ENCODE measurements around the gene B4GALT2. TPM values are rescaled to one million over a fixed set of nuclear protein-coding genes. Genes with fewer than 3 reads are reported as not detected.

B4GALT2 gene
- total and polyA plus RNA-seq, 2 of the 8 experiments (the other 6 are each of a cell fraction or from before 2014, with no cell fraction given) = 56.5 to 121 TPM

DNA sequence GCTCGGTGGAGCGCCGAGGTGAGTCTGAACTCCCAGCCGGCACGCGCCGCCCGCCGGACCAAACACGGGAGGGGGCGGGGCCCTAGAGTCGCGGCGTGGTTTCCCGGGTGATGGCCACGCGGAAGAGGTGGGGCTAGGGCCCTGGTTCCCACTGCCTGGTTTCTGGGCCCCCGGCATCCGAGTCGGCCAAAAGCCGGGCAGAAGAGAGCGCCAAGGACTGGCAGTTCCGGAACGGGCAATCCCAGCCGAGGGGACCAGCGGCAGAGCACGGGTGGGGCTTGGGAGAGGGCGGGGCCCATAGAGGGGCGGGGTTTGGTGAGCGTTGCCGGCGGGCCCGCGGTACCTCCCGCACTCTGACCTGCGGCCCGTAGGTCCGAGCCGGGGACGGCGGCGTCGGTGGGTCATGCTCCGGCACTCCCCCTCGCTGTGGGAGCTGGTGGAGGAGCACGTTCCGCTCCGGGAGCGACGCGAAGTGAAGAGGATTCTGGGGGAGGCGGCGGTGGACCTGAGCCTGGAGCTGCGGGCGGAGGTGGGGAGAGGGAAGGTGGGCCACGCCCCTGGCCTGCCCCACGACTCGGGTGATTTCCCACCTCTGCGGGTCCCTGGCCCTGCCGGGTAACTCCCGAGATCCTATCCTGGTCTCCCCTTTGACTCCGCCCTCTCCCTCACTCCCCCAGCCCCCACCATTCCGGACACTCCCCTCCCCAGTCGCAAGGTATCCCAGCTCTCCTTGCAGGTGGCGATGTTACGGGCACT is 12.6 kb downstream of the B4GALT2 start, which contains the start of gene CCDC24 (continued):
- TF ChIP-seq, protein P1, sequence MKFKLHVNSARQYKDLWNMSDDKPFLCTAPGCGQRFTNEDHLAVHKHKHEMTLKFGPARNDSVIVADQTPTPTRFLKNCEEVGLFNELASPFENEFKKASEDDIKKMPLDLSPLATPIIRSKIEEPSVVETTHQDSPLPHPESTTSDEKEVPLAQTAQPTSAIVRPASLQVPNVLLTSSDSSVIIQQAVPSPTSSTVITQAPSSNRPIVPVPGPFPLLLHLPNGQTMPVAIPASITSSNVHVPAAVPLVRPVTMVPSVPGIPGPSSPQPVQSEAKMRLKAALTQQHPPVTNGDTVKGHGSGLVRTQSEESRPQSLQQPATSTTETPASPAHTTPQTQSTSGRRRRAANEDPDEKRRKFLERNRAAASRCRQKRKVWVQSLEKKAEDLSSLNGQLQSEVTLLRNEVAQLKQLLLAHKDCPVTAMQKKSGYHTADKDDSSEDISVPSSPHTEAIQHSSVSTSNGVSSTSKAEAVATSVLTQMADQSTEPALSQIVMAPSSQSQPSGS (IDR thresholded peaks at IDR 0.05; ENCODE audit: low read length) = no peak
- TF ChIP-seq YY1 (IDR thresholded peaks at IDR 0.05; ENCODE audit: low read depth, low read length) (peak; percentile 8; the same call in 1 of the 2 replicates), CEBPB (IDR thresholded peaks at IDR 0.05; ENCODE audit: low read depth, low read length) (no peak), HDAC6 (IDR thresholded peaks at IDR 0.05; ENCODE audit: low read depth, low read length) (no peak), KDM4A (IDR thresholded peaks at IDR 0.05; ENCODE audit: low read depth, low read length, severe bottlenecking) (no peak), BCL11A (IDR thresholded peaks at IDR 0.05; ENCODE audit: low read depth in 2 of 2, low read length in 2 of 2) (no peak), SUZ12 (IDR thresholded peaks at IDR 0.05; ENCODE audit: low read length) (no peak), POU5F1 (IDR thresholded peaks at IDR 0.05; ENCODE audit: low read depth, low read length) (no peak), RXRA (IDR thresholded peaks at IDR 0.05; ENCODE audit: insufficient read depth, low read depth, low read length) (no peak), NANOG (IDR thresholded peaks at IDR 0.05; ENCODE audit: insufficient read depth, low read depth, low read length, poor library complexity, severe bottlenecking) (no peak), SIN3A (conservative IDR thresholded peaks at IDR 0.05 in 1 of 2, IDR thresholded peaks at IDR 0.05 in 1 of 2; ENCODE audit: low read depth in 1 of 2, low read length in 2 of 2) (no peak), CBX5 (IDR thresholded peaks at IDR 0.05; ENCODE audit: low read depth, low read length) (no peak), ASH2L (IDR thresholded peaks at IDR 0.05; ENCODE audit: low read length) (peak; percentile 29), CTBP2 (IDR thresholded peaks at IDR 0.05; ENCODE audit: borderline replicate concordance, insufficient read depth, insufficient read length, low read length) (no peak), KDM5A (IDR thresholded peaks at IDR 0.05; ENCODE audit: low read length) (no peak), PHF8 (conservative IDR thresholded peaks at IDR 0.05; ENCODE audit: low read depth, low read length) (peak; percentile 52), SIX5 (IDR thresholded peaks at IDR 0.05; ENCODE audit: low read depth, low read length) (no peak)
- TF ChIP-seq, protein P2, sequence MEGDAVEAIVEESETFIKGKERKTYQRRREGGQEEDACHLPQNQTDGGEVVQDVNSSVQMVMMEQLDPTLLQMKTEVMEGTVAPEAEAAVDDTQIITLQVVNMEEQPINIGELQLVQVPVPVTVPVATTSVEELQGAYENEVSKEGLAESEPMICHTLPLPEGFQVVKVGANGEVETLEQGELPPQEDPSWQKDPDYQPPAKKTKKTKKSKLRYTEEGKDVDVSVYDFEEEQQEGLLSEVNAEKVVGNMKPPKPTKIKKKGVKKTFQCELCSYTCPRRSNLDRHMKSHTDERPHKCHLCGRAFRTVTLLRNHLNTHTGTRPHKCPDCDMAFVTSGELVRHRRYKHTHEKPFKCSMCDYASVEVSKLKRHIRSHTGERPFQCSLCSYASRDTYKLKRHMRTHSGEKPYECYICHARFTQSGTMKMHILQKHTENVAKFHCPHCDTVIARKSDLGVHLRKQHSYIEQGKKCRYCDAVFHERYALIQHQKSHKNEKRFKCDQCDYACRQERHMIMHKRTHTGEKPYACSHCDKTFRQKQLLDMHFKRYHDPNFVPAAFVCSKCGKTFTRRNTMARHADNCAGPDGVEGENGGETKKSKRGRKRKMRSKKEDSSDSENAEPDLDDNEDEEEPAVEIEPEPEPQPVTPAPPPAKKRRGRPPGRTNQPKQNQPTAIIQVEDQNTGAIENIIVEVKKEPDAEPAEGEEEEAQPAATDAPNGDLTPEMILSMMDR (IDR thresholded peaks at IDR 0.05; ENCODE audit: control extremely low read depth in 1 of 3, insufficient read depth in 1 of 3, low read depth in 1 of 3, low read length in 3 of 3) = no peak
- TF ChIP-seq, protein P3, sequence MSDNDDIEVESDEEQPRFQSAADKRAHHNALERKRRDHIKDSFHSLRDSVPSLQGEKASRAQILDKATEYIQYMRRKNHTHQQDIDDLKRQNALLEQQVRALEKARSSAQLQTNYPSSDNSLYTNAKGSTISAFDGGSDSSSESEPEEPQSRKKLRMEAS (IDR thresholded peaks at IDR 0.05) = no peak

All from H1 (cell line).